Measurements from ENCODE around the gene HOXC9. TPM values are rescaled to one million over a fixed set of nuclear protein-coding genes. Genes with fewer than 3 reads are reported as not detected.
A peak's percentile ranks its signal among the peaks of the same experiment; 100 is the strongest.

HOXC9 gene
- 7.2 and 9.4 TPM in 2 replicates for total RNA-seq (2014; rRNA removed; shearing (Covaris generic))
- 12.0 and 14.2 TPM in 2 replicates for polyA plus RNA-seq (2015; cell fraction: cytosol; rRNA removed)
- polyA plus RNA-seq (2015; cell fraction: nucleus; rRNA removed) = 0.28 and 1.6 TPM in 2 replicates

- DNase-seq (ENCODE audit: low read depth, low spot score) = no peak
- in situ Hi-C loops (cut with HindIII; ENCODE audit: low pct_unique_long_range_greater_than_20kb, low sequenced_read_pairs) = no loop called here
Measured at GRCh38 chr12:54000116-54001114, at the start of gene HOXC9. Gene HOXC9 (plus strand): TSS chr12:54000161. CDS start chr12:54000189, 28 bp downstream.

- in situ Hi-C loops (cut with HindIII; ENCODE audit: low pct_unique_long_range_greater_than_20kb, low sequenced_read_pairs) = no loop called here
- peak; percentile 3 for DNase-seq (ENCODE audit: low read depth, low spot score)
Measured at GRCh38 chr12:53950437-53950773, 49.6 kb upstream of the HOXC9 start.

- no peak for DNase-seq (ENCODE audit: low read depth, low spot score)
- in situ Hi-C loops (cut with HindIII; ENCODE audit: low pct_unique_long_range_greater_than_20kb, low sequenced_read_pairs) = no loop called here
Measured at GRCh38 chr12:53950789-53951576, 49.0 kb upstream of the HOXC9 start.

GRCh38 chr12:53951577-53952334 lies 48.2 kb upstream of the HOXC9 start:
- DNase-seq (ENCODE audit: low read depth, low spot score) = no peak
- in situ Hi-C loops (cut with HindIII; ENCODE audit: low pct_unique_long_range_greater_than_20kb, low sequenced_read_pairs) = no loop called here

- no peak for DNase-seq (ENCODE audit: low read depth, low spot score)
- in situ Hi-C loops (cut with HindIII; ENCODE audit: low pct_unique_long_range_greater_than_20kb, low sequenced_read_pairs) = no loop called here
Measured at GRCh38 chr12:53952335-53952694, 47.6 kb upstream of the HOXC9 start.

GRCh38 chr12:53952871-53953734 lies 46.9 kb upstream of the HOXC9 start:
- in situ Hi-C loops (cut with HindIII; ENCODE audit: low pct_unique_long_range_greater_than_20kb, low sequenced_read_pairs) = no loop called here
- DNase-seq (ENCODE audit: low read depth, low spot score) = peak; percentile 46

- in situ Hi-C loops (cut with HindIII; ENCODE audit: low pct_unique_long_range_greater_than_20kb, low sequenced_read_pairs) = no loop called here
- no peak for DNase-seq (ENCODE audit: low read depth, low spot score)
Measured at GRCh38 chr12:53953831-53954693, 45.9 kb upstream of the HOXC9 start.

- DNase-seq (ENCODE audit: low read depth, low spot score) = no peak
- in situ Hi-C loops (cut with HindIII; ENCODE audit: low pct_unique_long_range_greater_than_20kb, low sequenced_read_pairs) = no loop called here
Measured at GRCh38 chr12:53954694-53955035, 45.3 kb upstream of the HOXC9 start, which contains the start of gene HOXC12. Gene HOXC12 (plus strand): TSS chr12:53954903. CDS start chr12:53954930, 27 bp downstream.

- in situ Hi-C loops (cut with HindIII; ENCODE audit: low pct_unique_long_range_greater_than_20kb, low sequenced_read_pairs) = no loop called here
- DNase-seq (ENCODE audit: low read depth, low spot score) = no peak
Measured at GRCh38 chr12:53955036-53955775, 44.8 kb upstream of the HOXC9 start.

GRCh38 chr12:53955776-53956250 lies 44.1 kb upstream of the HOXC9 start:
- DNase-seq (ENCODE audit: low read depth, low spot score) = no peak
- in situ Hi-C loops (cut with HindIII; ENCODE audit: low pct_unique_long_range_greater_than_20kb, low sequenced_read_pairs) = no loop called here

- no peak for DNase-seq (ENCODE audit: low read depth, low spot score)
- in situ Hi-C loops (cut with HindIII; ENCODE audit: low pct_unique_long_range_greater_than_20kb, low sequenced_read_pairs) = no loop called here
Measured at GRCh38 chr12:53956251-53956887, 43.6 kb upstream of the HOXC9 start.

- DNase-seq (ENCODE audit: low read depth, low spot score) = no peak
- in situ Hi-C loops (cut with HindIII; ENCODE audit: low pct_unique_long_range_greater_than_20kb, low sequenced_read_pairs) = no loop called here
Measured at GRCh38 chr12:53956914-53957536, 42.9 kb upstream of the HOXC9 start.

- in situ Hi-C loops (cut with HindIII; ENCODE audit: low pct_unique_long_range_greater_than_20kb, low sequenced_read_pairs) = no loop called here
- DNase-seq (ENCODE audit: low read depth, low spot score) = no peak
Measured at GRCh38 chr12:53958128-53958527, 41.8 kb upstream of the HOXC9 start.

- no peak for DNase-seq (ENCODE audit: low read depth, low spot score)
- in situ Hi-C loops (cut with HindIII; ENCODE audit: low pct_unique_long_range_greater_than_20kb, low sequenced_read_pairs) = no loop called here
Measured at GRCh38 chr12:53959314-53959713, 40.6 kb upstream of the HOXC9 start.
